ENCODE data around the gene PCP4.

Gene PCP4

DNA sequence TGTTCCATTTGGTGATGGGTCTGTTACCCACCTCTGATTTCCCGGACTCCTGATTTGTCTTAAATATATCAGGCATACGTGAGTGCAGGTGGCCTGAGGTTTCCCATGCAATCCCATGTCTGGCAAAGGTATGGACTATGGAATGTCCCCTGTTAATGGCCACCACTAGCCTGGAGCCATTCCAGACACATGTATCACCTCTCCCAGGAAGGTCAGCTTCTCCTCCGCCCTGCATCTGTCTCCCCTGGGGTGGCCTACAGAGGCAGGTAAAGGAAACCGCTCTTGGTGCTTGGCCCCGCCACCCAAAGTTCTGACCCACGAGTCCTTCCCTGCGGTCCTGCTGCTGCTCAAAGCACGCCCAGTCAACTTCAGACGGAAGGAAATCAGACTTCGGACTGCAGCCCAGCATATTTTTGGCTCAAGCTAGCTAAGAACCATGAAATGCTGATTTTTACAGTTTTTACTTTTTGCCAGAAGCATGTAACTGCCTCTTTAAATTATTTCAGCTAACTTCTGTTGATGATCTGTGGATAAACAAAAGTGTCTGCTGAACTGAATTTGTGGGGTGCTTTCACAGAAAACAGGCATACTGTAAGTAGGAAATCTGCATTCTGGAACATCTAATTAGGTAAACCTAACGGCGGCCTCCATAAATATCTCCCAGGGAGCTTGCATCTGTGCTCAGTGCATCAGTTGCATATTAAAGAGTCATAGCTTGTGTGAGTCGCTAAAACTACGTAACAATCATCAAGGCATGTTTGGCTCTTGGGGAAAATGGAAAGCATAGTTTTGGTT is 105.9 kb downstream of the PCP4 start:
- TF ChIP-seq, protein P1, sequence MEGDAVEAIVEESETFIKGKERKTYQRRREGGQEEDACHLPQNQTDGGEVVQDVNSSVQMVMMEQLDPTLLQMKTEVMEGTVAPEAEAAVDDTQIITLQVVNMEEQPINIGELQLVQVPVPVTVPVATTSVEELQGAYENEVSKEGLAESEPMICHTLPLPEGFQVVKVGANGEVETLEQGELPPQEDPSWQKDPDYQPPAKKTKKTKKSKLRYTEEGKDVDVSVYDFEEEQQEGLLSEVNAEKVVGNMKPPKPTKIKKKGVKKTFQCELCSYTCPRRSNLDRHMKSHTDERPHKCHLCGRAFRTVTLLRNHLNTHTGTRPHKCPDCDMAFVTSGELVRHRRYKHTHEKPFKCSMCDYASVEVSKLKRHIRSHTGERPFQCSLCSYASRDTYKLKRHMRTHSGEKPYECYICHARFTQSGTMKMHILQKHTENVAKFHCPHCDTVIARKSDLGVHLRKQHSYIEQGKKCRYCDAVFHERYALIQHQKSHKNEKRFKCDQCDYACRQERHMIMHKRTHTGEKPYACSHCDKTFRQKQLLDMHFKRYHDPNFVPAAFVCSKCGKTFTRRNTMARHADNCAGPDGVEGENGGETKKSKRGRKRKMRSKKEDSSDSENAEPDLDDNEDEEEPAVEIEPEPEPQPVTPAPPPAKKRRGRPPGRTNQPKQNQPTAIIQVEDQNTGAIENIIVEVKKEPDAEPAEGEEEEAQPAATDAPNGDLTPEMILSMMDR (IDR thresholded peaks at IDR 0.05; ENCODE audit: borderline replicate concordance, extremely low read depth, low read length, poor library complexity, severe bottlenecking): no peak
- TF ChIP-seq EZH2 (IDR thresholded peaks at IDR 0.05; ENCODE audit: borderline replicate concordance, low read depth, low read length, severe bottlenecking): no peak
- no peak for DNase-seq
- Histone ChIP-seq H3K4me1 (ENCODE audit: insufficient read depth, low read length) (no peaks in the 10 kb centered on the region), H3K4me3 (ENCODE audit: low read depth in 1 of 2, low read length in 2 of 2) (no peak overlapping the region), H3K36me3 (ENCODE audit: insufficient read depth, low read length) (no peaks in the 10 kb centered on the region), H3K9ac (ENCODE audit: low read depth, low read length) (no peak overlapping the region), H3K27me3 (ENCODE audit: insufficient read depth, low read length, poor library complexity) (peaks cover 3% of the 10 kb centered on the region), H4K20me1 (ENCODE audit: insufficient read depth, low read length) (no peaks in the 10 kb centered on the region; the same call in 1 of the 2 replicates), H3K4me2 (ENCODE audit: insufficient read depth, low read length) (no peak overlapping the region), H3K9me3 (ENCODE audit: insufficient read depth, low read length, severe bottlenecking) (no peaks in the 10 kb centered on the region), H3K79me2 (ENCODE audit: insufficient read depth, low read length) (no peaks in the 10 kb centered on the region), H3K27ac (ENCODE audit: low read length) (no peak overlapping the region), H2AFZ (ENCODE audit: low read depth, low read length) (no peak overlapping the region)
- ATAC-seq (ENCODE audit: insufficient read depth, low read depth): no peak

DNA sequence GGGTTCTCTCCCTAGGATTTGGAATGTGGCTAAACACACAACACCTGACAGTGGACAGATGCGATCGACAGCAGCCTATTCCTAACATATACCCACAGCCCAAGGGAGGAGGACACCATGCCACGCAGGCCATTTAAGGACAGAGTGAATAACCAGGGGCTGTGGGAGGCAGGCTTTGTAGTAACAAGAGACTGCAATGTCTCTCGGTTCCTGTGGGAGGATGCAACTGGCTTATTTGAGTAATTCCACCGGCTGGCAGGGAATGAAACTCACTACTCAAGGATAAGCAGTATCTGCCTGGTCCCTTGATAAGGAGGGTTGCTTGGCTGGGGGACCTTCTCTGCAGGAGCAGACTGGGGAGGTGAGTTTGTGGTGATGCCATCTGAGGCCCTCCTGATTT is 109.6 kb downstream of the PCP4 start:
- ATAC-seq (ENCODE audit: insufficient read depth, low read depth): no peak
- Histone ChIP-seq H3K36me3 (ENCODE audit: insufficient read depth, low read length) (no peaks in the 10 kb centered on the region), H3K4me2 (ENCODE audit: insufficient read depth, low read length) (no peak overlapping the region), H3K9ac (ENCODE audit: low read depth, low read length) (no peak overlapping the region), H3K4me3 (ENCODE audit: low read depth in 1 of 2, low read length in 2 of 2) (no peak overlapping the region), H4K20me1 (ENCODE audit: insufficient read depth, low read length) (no peaks in the 10 kb centered on the region; the same call in 1 of the 2 replicates), H3K4me1 (ENCODE audit: insufficient read depth, low read length) (no peaks in the 10 kb centered on the region), H3K27ac (ENCODE audit: low read length) (no peak overlapping the region), H3K79me2 (ENCODE audit: insufficient read depth, low read length) (no peaks in the 10 kb centered on the region), H2AFZ (ENCODE audit: low read depth, low read length) (no peak overlapping the region), H3K27me3 (ENCODE audit: insufficient read depth, low read length, poor library complexity) (peaks cover 6% of the 10 kb centered on the region), H3K9me3 (ENCODE audit: insufficient read depth, low read length, severe bottlenecking) (no peaks in the 10 kb centered on the region)
- no peak for TF ChIP-seq EZH2 (IDR thresholded peaks at IDR 0.05; ENCODE audit: borderline replicate concordance, low read depth, low read length, severe bottlenecking)
- TF ChIP-seq, protein P1 (IDR thresholded peaks at IDR 0.05; ENCODE audit: borderline replicate concordance, extremely low read depth, low read length, poor library complexity, severe bottlenecking): no peak
- DNase-seq: no peak

All from DND-41 (cell line).